ENCODE data around the gene DNPH1. TPM values are rescaled to one million over a fixed set of nuclear protein-coding genes. Genes with fewer than 3 reads are reported as not detected.
A peak's percentile ranks its signal among the peaks of the same experiment; 100 is the strongest.

The DNPH1 gene
- total RNA-seq: 100 to 1,000 TPM in 3 of 4 donors, 10 to 100 TPM in 1; 16.1 to 367 (median 128) TPM

GRCh38 chr6:43228951-43229802, at the start of gene DNPH1:
Gene DNPH1 (minus strand): TSS chr6:43229481. CDS start chr6:43229456, 25 bp downstream.
- Histone ChIP-seq H3K4me3 (peak within 1 kb of the TSS; percentile 56 to 83 (median 68)), H3K27me3 (no peaks in the 10 kb centered on the region), H3K36me3 (no peaks in the 10 kb centered on the region), H3K4me1 (peaks cover 6 to 23% (median 8%) of the 10 kb centered on the region in 4 donors), H3K27ac (peak within 1 kb of the TSS; percentile 67 to 79 (median 76)), H3K9me3 (no peaks in the 10 kb centered on the region)
- TF ChIP-seq POLR2A (IDR thresholded peaks at IDR 0.05): peak; percentile 21
- TF ChIP-seq POLR2AphosphoS5 (IDR thresholded peaks at IDR 0.05): peak in 1 of 3 donors; percentile 34
- TF ChIP-seq EP300 (IDR thresholded peaks at IDR 0.05; ENCODE audit: low read depth): no peak
- TF ChIP-seq CTCF (IDR thresholded peaks at IDR 0.05): peak; percentile 56 to 96 (median 90)
- intact Hi-C loops (cut with DNase I; ENCODE audit: low total_unique reads) (no loop called here), in situ Hi-C loops (cut with MboI; ENCODE audit: low pct_ligation_motif_present in 1 of 4, low pct_unique_long_range_greater_than_20kb in 1 of 4, low sequenced_read_pairs in 3 of 4) (no loop called here)
- peak; percentile 82 for DNase-seq
- 7 to 20% methylated on average over 1 to 34 of the region's 82 CpGs for WGBS, 2 donors (ENCODE audit: low coverage in 1 of 2)

- in situ Hi-C loops (cut with MboI; ENCODE audit: low pct_ligation_motif_present in 1 of 4, low pct_unique_long_range_greater_than_20kb in 1 of 4, low sequenced_read_pairs in 3 of 4): no loop called here
- 40 to 43% methylated on average over 2 to 4 of the region's 4 CpGs for WGBS, 2 donors (ENCODE audit: low coverage in 1 of 2)
- peak; percentile 71 for DNase-seq
Measured at GRCh38 chr6:43278524-43279078, 49.3 kb upstream of the DNPH1 start.

GRCh38 chr6:43277643-43278523, 48.6 kb upstream of the DNPH1 start:
- TF ChIP-seq POLR2A (IDR thresholded peaks at IDR 0.05) (peak; percentile 78), CTCF (IDR thresholded peaks at IDR 0.05) (no peak), POLR2AphosphoS5 (IDR thresholded peaks at IDR 0.05) (peak in 2 of 3 donors; percentile 68 to 77)
- peak; percentile 89 for DNase-seq
- H3K9me3 ChIP-seq: no peaks in the 10 kb centered on the region
- H3K4me1 ChIP-seq: peaks cover 34 to 55% (median 51%) of the 10 kb centered on the region in 4 donors
- intact Hi-C loops (cut with DNase I; ENCODE audit: low total_unique reads): no loop called here
- H3K4me3 ChIP-seq: no peak overlapping the region
- WGBS, 2 donors (ENCODE audit: low coverage in 1 of 2): 20 to 52% methylated on average over 1 to 13 of the region's 13 CpGs
- H3K27ac ChIP-seq: peak overlapping the region; percentile 85 to 89 (median 87)
- no peaks in the 10 kb centered on the region for H3K36me3 ChIP-seq
- peaks cover 21% of the 10 kb centered on the region for H3K27me3 ChIP-seq
- in situ Hi-C loops (cut with MboI; ENCODE audit: low pct_ligation_motif_present in 1 of 4, low pct_unique_long_range_greater_than_20kb in 1 of 4, low sequenced_read_pairs in 3 of 4): no loop called here

More at GRCh38 chr6:43278524-43279078, 49.3 kb upstream of the DNPH1 start:
- H3K4me1 ChIP-seq: peaks cover 34 to 55% (median 51%) of the 10 kb centered on the region in 4 donors
- no peaks in the 10 kb centered on the region for H3K36me3 ChIP-seq
- H3K9me3 ChIP-seq: no peaks in the 10 kb centered on the region
- no peak overlapping the region for H3K4me3 ChIP-seq
- intact Hi-C loops (cut with DNase I; ENCODE audit: low total_unique reads): no loop called here
- H3K27ac ChIP-seq: peak overlapping the region; percentile 85 to 89 (median 87)
- TF ChIP-seq POLR2AphosphoS5 (IDR thresholded peaks at IDR 0.05) (peak in 2 of 3 donors; percentile 29 to 62), POLR2A (IDR thresholded peaks at IDR 0.05) (peak; percentile 17), CTCF (IDR thresholded peaks at IDR 0.05) (no peak), EP300 (IDR thresholded peaks at IDR 0.05; ENCODE audit: low read depth) (peak; percentile 41)
- H3K27me3 ChIP-seq: peaks cover 21% of the 10 kb centered on the region

Data from transverse colon (tissue), 4 donors.